ENCODE results near the gene TRPM3.

Gene TRPM3

GRCh38 chr9:70616228-70616990 is 505.0 kb downstream of the TRPM3 start:
- TF ChIP-seq EZH2phosphoT487 (IDR thresholded peaks at IDR 0.05; ENCODE audit: low read depth) = no peak
- TF ChIP-seq CTCF (IDR thresholded peaks at IDR 0.05; ENCODE audit: low read depth, low read length) = no peak
- no peaks in the 10 kb centered on the region for H3K9me3 ChIP-seq (ENCODE audit: insufficient read depth, low read length)

GRCh38 chr9:70615464-70616138 is 505.8 kb downstream of the TRPM3 start:
- Histone ChIP-seq H3K4me1 (ENCODE audit: low read length) (no peaks in the 10 kb centered on the region), H3K36me3 (replicated peaks; ENCODE audit: low read depth, low read length) (no peaks in the 10 kb centered on the region), H2AFZ (ENCODE audit: low read depth, low read length) (no peak overlapping the region), H3K27me3 (ENCODE audit: low read depth, low read length) (peaks cover 3% of the 10 kb centered on the region; the same call in 1 of the 2 replicates), H3K9me3 (ENCODE audit: insufficient read depth, low read length) (no peaks in the 10 kb centered on the region), H3K4me3 (ENCODE audit: low read length) (no peak overlapping the region), H4K20me1 (ENCODE audit: insufficient read depth, low read length) (no peaks in the 10 kb centered on the region), H3K4me2 (ENCODE audit: low read length) (no peak overlapping the region), H3K79me2 (ENCODE audit: low read length) (no peaks in the 10 kb centered on the region), H3K27ac (ENCODE audit: low read length) (no peak overlapping the region), H3K9ac (ENCODE audit: low read length) (no peak overlapping the region)
- TF ChIP-seq CTCF (IDR thresholded peaks at IDR 0.05; ENCODE audit: low read depth, low read length) = no peak
- TF ChIP-seq EZH2phosphoT487 (IDR thresholded peaks at IDR 0.05; ENCODE audit: low read depth) = no peak

More at GRCh38 chr9:70616228-70616990, 505.0 kb downstream of the TRPM3 start:
- Histone ChIP-seq H3K9ac (ENCODE audit: low read length) (no peak overlapping the region), H3K79me2 (ENCODE audit: low read length) (no peaks in the 10 kb centered on the region), H3K36me3 (replicated peaks; ENCODE audit: low read depth, low read length) (no peaks in the 10 kb centered on the region), H3K27ac (ENCODE audit: low read length) (no peak overlapping the region), H4K20me1 (ENCODE audit: insufficient read depth, low read length) (no peaks in the 10 kb centered on the region), H3K4me1 (ENCODE audit: low read length) (no peaks in the 10 kb centered on the region), H3K27me3 (ENCODE audit: low read depth, low read length) (peaks cover 3% of the 10 kb centered on the region; the same call in 1 of the 2 replicates), H3K4me3 (ENCODE audit: low read length) (no peak overlapping the region), H3K4me2 (ENCODE audit: low read length) (no peak overlapping the region), H2AFZ (ENCODE audit: low read depth, low read length) (no peak overlapping the region)

GRCh38 chr9:70614786-70615463 is 506.5 kb downstream of the TRPM3 start:
- Histone ChIP-seq H3K27ac (ENCODE audit: low read length) (no peak overlapping the region), H3K4me3 (ENCODE audit: low read length) (no peak overlapping the region), H3K79me2 (ENCODE audit: low read length) (no peaks in the 10 kb centered on the region), H3K4me2 (ENCODE audit: low read length) (no peak overlapping the region), H3K9me3 (ENCODE audit: insufficient read depth, low read length) (no peaks in the 10 kb centered on the region), H3K9ac (ENCODE audit: low read length) (no peak overlapping the region), H3K36me3 (replicated peaks; ENCODE audit: low read depth, low read length) (no peaks in the 10 kb centered on the region), H2AFZ (ENCODE audit: low read depth, low read length) (no peak overlapping the region), H4K20me1 (ENCODE audit: insufficient read depth, low read length) (no peaks in the 10 kb centered on the region), H3K4me1 (ENCODE audit: low read length) (no peaks in the 10 kb centered on the region), H3K27me3 (ENCODE audit: low read depth, low read length) (peaks cover 3% of the 10 kb centered on the region; the same call in 1 of the 2 replicates)
- TF ChIP-seq EZH2phosphoT487 (IDR thresholded peaks at IDR 0.05; ENCODE audit: low read depth) = no peak
- TF ChIP-seq CTCF (IDR thresholded peaks at IDR 0.05; ENCODE audit: low read depth, low read length) = no peak

Measured in OCI-LY3 (cell line).